ENCODE measurements around the gene KCNF1.

GRCh38 chr2:10948188-10948564 is 36.4 kb downstream of the KCNF1 start:
- no peak for TF ChIP-seq CTCF (conservative IDR thresholded peaks at IDR 0.05; ENCODE audit: low read depth, low read length)
- TF ChIP-seq EZH2 (IDR thresholded peaks at IDR 0.05; ENCODE audit: low read length, unreplicated experiment): no peak
